ENCODE data around the gene CD101. TPM values are rescaled to one million over a fixed set of nuclear protein-coding genes. Genes with fewer than 3 reads are reported as not detected.

CD101 gene
- total RNA-seq, 2 donors from 2014 or later: 0.26 to 0.33 TPM

DNA sequence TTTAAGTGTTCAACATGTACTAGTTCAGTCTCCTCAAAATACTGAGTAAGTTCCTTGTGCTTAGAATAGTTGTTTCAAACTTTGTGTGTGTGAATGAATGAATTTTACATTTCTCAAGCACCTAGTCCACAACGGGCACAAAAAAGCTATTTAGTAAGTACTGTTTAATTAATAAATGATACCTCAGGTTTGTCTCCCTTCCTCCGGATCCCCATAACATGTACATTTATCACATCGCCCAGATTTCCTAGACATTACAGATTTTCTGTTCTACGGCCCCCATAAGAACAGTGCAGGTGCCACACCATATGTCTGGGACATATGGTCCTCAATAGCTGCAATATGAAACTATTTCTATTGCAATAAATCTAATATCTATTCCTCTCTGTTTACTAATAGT is 57.2 kb downstream of the CD101 start:
- WGBS, 2 donors: 9 to 10% methylated on average over 4 of the region's 4 CpGs
- DNase-seq (no peak), ATAC-seq (no peak)
- Histone ChIP-seq H3K27ac (peak overlapping the region in 3 of 4 donors; percentile 84 to 92 (median 89)), H3K27me3 (no peaks in the 10 kb centered on the region), H3K4me1 (peaks cover 15% of the 10 kb centered on the region), H3K9me3 (no peaks in the 10 kb centered on the region), H3K36me3 (replicated peaks in 1 of 2; ENCODE audit: insufficient read depth in 1 of 2, low read depth in 2 of 2) (no peaks in the 10 kb centered on the region), H3K4me3 (peak overlapping the region in 1 of 2 donors; percentile 48)
- TF ChIP-seq POLR2A (IDR thresholded peaks at IDR 0.05): no peak
- TF ChIP-seq, protein P1, sequence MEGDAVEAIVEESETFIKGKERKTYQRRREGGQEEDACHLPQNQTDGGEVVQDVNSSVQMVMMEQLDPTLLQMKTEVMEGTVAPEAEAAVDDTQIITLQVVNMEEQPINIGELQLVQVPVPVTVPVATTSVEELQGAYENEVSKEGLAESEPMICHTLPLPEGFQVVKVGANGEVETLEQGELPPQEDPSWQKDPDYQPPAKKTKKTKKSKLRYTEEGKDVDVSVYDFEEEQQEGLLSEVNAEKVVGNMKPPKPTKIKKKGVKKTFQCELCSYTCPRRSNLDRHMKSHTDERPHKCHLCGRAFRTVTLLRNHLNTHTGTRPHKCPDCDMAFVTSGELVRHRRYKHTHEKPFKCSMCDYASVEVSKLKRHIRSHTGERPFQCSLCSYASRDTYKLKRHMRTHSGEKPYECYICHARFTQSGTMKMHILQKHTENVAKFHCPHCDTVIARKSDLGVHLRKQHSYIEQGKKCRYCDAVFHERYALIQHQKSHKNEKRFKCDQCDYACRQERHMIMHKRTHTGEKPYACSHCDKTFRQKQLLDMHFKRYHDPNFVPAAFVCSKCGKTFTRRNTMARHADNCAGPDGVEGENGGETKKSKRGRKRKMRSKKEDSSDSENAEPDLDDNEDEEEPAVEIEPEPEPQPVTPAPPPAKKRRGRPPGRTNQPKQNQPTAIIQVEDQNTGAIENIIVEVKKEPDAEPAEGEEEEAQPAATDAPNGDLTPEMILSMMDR (IDR thresholded peaks at IDR 0.05): no peak
- intact Hi-C loops (cut with DNase I): no loop called here

DNA sequence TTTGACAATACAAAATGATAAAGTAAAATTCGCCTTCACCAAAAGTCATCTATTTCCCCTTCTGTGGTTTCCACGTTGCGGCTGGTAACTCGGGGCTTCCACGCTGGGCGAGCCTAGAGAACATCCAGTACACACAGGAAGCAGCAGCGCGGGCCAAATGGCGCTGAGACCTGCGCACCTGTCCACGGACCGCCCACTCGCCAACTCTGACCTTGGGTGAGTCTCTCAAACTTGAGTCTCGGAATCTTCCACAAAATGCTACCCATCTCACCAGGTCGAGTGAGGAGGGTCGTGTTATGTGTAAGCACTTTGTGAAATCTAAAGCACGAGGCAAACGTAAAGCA is 57.7 kb downstream of the CD101 start:
- peak overlapping the region; percentile 74 to 92 (median 86) for H3K27ac ChIP-seq
- ATAC-seq (peak; percentile 70), DNase-seq (peak; percentile 83 to 91 (median 86))
- no peaks in the 10 kb centered on the region for H3K36me3 ChIP-seq (replicated peaks in 1 of 2; ENCODE audit: insufficient read depth in 1 of 2, low read depth in 2 of 2)
- peaks cover 15% of the 10 kb centered on the region for H3K4me1 ChIP-seq
- TF ChIP-seq POLR2A (IDR thresholded peaks at IDR 0.05): peak in 2 of 3 donors; percentile 72 to 76
- TF ChIP-seq, protein P1 (IDR thresholded peaks at IDR 0.05): peak in 1 of 7 experiments; percentile 6
- no peaks in the 10 kb centered on the region for H3K27me3 ChIP-seq
- WGBS, 2 donors: 0 to 1% methylated on average over 15 to 18 of the region's 18 CpGs
- H3K4me3 ChIP-seq: peak overlapping the region; percentile 38 to 48
- H3K9me3 ChIP-seq: no peaks in the 10 kb centered on the region
- intact Hi-C loops (cut with DNase I): no loop called here

- ATAC-seq (peak; percentile 99), DNase-seq (peak; percentile 94 to 98 (median 94))
- TF ChIP-seq POLR2A (IDR thresholded peaks at IDR 0.05): peak in 2 of 3 donors; percentile 58 to 65
- TF ChIP-seq, protein P1 (IDR thresholded peaks at IDR 0.05): peak in 6 of 7 experiments; percentile 12 to 56 (median 52)
- peak within 1 kb of the TSS; percentile 48 for H3K4me3 ChIP-seq
- 0% methylated on average over 28 to 48 of the region's 48 CpGs for WGBS, 2 donors
- no peaks in the 10 kb centered on the region for H3K27me3 ChIP-seq
- peaks cover 15% of the 10 kb centered on the region for H3K4me1 ChIP-seq
- peak within 1 kb of the TSS; percentile 74 to 92 (median 86) for H3K27ac ChIP-seq
- H3K9me3 ChIP-seq: no peaks in the 10 kb centered on the region
- no peaks in the 10 kb centered on the region for H3K36me3 ChIP-seq (replicated peaks in 1 of 2; ENCODE audit: insufficient read depth in 1 of 2, low read depth in 2 of 2)
- intact Hi-C loops (cut with DNase I): no loop called here
Measured at GRCh38 chr1:117059678-117060440, 58.3 kb downstream of the CD101 start, which contains the start of gene TTF2. TSS of gene TTF2 (plus strand) at chr1:117060326. CDS start at chr1:117060347, 21 bp downstream.

- no peaks in the 10 kb centered on the region for H3K27me3 ChIP-seq
- peak overlapping the region; percentile 48 for H3K4me3 ChIP-seq
- peak in 3 of 4 donors; percentile 48 to 69 (median 55) for DNase-seq
- peak overlapping the region; percentile 52 to 92 (median 74) for H3K27ac ChIP-seq
- TF ChIP-seq, protein P1 (IDR thresholded peaks at IDR 0.05): no peak
- TF ChIP-seq POLR2A (IDR thresholded peaks at IDR 0.05): no peak
- no peaks in the 10 kb centered on the region for H3K9me3 ChIP-seq
- no peaks in the 10 kb centered on the region for H3K36me3 ChIP-seq (replicated peaks in 1 of 2; ENCODE audit: insufficient read depth in 1 of 2, low read depth in 2 of 2)
- ATAC-seq: peak; percentile 55
- 16 to 26% methylated on average over 31 to 42 of the region's 42 CpGs for WGBS, 2 donors
- intact Hi-C loops (cut with DNase I): no loop called here
- H3K4me1 ChIP-seq: peaks cover 15% of the 10 kb centered on the region
Measured at GRCh38 chr1:117060441-117061317, 59.1 kb downstream of the CD101 start.

Data from body of pancreas (tissue), 4 donors.